A673 (cell line): ENCODE data around the gene SHISA7.

Experiments used
- CTCF ChIP-seq: fragments of 300-800, 200-600 bp; sonication (generic); conservative IDR thresholded peaks from 2 replicates; pipeline ENCODE4 v1.5.1; 2017; ENCODE audit warnings: low read depth, mild to moderate bottlenecking, antibody characterized with exemption, low read length, moderate library complexity, mixed read lengths
- EZH2 ChIP-seq: fragments of 200-600 bp; sonication (generic); IDR thresholded peaks from 2 replicates; pipeline ENCODE4 v1.6.1; 2017; ENCODE audit warnings: borderline replicate concordance, low read depth, mild to moderate bottlenecking, mixed read lengths, antibody characterized with exemption, low read length; ENCODE audit not compliant: poor library complexity, severe bottlenecking

DNA sequence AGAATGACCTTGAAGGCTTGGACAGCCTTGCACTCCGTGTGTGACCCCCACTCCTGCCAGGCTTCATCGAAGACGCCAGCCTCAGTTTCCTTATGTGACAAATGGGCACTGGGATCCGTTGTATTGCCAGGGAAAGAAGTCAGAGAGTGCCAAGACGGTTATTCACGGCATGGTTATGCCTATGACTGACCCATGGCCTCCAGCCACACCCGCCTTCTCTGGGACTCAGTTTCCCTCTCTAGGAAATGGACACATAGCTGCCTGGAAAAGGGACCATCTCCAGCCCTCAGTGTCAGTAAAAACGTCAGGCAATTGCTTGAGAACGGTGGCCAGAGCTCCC is 34.6 kb downstream of the SHISA7 start:
- no peak for TF ChIP-seq CTCF
- TF ChIP-seq EZH2: no peak
